K562 treated with DMSO at 1 percent for 4 hours (cell line): Measurements from ENCODE around the gene HOXA11. TPM values are rescaled to one million over a fixed set of nuclear protein-coding genes. Genes with fewer than 3 reads are reported as not detected.

Experiments
- total RNA-seq: library from RNA; unstranded; fragments of 300-600 nt; gene quantifications from 2 replicates; pipeline ENCODE4 v1.2.3, GENCODE V29; 2022; ENCODE audit not compliant: insufficient read depth

HOXA11 gene
- not detected in 2 replicates for total RNA-seq

GRCh38 chr7:27185013-27185853 is at the start of gene HOXA11:
TSS of gene HOXA11 (minus strand) at chr7:27185232. CDS start at chr7:27185144, 88 bp downstream.

GRCh38 chr7:27199849-27200760 is 15.1 kb upstream of the HOXA11 start, which contains the start of gene HOXA13:
TSS of gene HOXA13 (minus strand) at chr7:27200091. CDS start at chr7:27200077, 14 bp downstream.

GRCh38 chr7:27173956-27174873 is 10.8 kb downstream of the HOXA11 start, which contains the start of gene HOXA10:
TSS of gene HOXA10 (minus strand) at chr7:27174320. CDS start at chr7:27174306, 14 bp downstream.

GRCh38 chr7:27165089-27165995 is 19.7 kb downstream of the HOXA11 start, which contains the start of gene HOXA9:
TSS of gene HOXA9 (minus strand) at chr7:27165537. CDS start at chr7:27165457, 80 bp downstream.

DNA sequence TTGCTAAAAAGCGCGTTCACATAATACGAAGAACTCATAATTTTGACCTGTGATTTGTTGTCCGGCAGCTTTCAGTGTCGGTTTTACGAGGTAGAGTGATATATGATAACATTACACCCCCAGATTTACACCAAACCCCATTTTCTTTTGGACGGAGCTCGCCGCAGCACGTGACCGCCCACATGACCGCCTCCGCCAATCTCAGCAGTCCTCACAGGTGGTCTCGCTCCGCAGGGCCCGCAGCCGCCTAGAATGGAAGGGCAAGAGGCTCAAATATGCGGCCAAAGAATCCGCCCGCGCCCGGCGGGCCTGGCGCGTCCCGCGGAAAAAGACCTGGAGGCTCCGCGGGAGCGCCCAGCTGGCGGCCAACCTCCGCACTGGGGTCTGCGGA is 28.5 kb downstream of the HOXA11 start, which contains the start of gene HOXA7:
TSS of gene HOXA7 (minus strand) at position 168 of the 391 bp plus-strand sequence. CDS start at position 38, 130 bp downstream.

GRCh38 chr7:27151931-27152815 is 32.9 kb downstream of the HOXA11 start, which contains the start of gene HOXA3:
TSS of gene HOXA3 (minus strand) at chr7:27152583. CDS start at chr7:27110640, 41,943 bp downstream.

GRCh38 chr7:27147199-27148030 is 37.6 kb downstream of the HOXA11 start, which contains the start of gene HOXA6:
TSS of gene HOXA6 (minus strand) at chr7:27147774. CDS start at chr7:27147749, 25 bp downstream.

DNA sequence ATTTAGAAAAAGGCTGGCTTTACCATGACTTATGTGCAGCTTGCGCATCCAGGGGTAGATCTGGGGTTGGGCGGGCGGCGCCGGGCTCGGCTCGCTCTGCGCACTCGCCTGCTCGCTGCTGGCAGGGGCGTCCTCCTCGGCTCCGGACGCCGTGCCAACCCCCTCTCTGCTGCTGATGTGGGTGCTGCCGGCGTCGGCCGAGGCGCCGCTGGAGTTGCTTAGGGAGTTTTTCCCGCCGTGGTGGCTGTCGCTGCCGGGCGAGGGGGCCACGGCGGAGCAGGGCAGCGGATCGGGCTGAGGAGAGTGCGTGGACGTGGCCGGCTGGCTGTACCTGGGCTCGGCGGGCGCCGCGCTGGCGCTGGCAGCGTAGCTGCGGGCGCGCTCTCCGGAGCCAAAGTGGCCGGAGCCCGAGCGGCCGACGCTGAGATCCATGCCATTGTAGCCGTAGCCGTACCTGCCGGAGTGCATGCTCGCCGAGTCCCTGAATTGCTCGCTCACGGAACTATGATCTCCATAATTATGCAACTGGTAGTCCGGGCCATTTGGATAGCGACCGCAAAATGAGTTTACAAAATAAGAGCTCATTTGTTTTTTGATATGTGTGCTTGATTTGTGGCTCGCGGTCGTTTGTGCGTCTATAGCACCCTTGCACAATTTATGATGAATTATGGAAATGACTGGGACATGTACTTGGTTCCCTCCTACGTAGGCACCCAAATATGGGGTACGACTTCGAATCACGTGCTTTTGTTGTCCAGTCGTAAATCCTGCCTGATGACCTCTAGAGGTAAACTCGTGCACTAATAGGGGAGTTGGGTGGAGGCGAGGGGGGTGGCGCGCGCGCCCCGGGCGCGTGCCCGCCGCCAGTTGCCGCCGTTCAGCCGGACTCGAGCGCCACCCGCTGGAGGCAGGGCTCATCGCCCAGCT is 41.7 kb downstream of the HOXA11 start, which contains the start of gene HOXA5:
TSS of gene HOXA5 (minus strand) at position 659 of the 927 bp plus-strand sequence. CDS start at position 585, 74 bp downstream.

Other genes starting within 250 kb of the HOXA11 start
- gene HOXA1, start 89.2 kb downstream of the HOXA11 start, total RNA-seq: not detected in 2 replicates
- gene HOXA2, start 82.5 kb downstream of the HOXA11 start, total RNA-seq: not detected in 2 replicates
- not detected in 2 replicates for gene HOXA4, start 54.5 kb downstream of the HOXA11 start, total RNA-seq
- gene HOXA5, start 41.6 kb downstream of the HOXA11 start, total RNA-seq: not detected in 2 replicates
- gene HOXA6, start 37.5 kb downstream of the HOXA11 start, total RNA-seq: not detected in 2 replicates
- gene HOXA3, start 32.6 kb downstream of the HOXA11 start, total RNA-seq: not detected in 2 replicates
- not detected in 2 replicates for gene HOXA7, start 28.6 kb downstream of the HOXA11 start, total RNA-seq
- gene HOXA9, start 19.7 kb downstream of the HOXA11 start, total RNA-seq: not detected in 2 replicates
- not detected in 2 replicates for gene HOXA10, start 10.9 kb downstream of the HOXA11 start, total RNA-seq
- not detected in 2 replicates for gene HOXA13, start 14.9 kb upstream of the HOXA11 start, total RNA-seq
- gene EVX1, start 57.6 kb upstream of the HOXA11 start, total RNA-seq: not detected in 2 replicates